RWPE2 (cell line): Measurements from ENCODE around the gene ADAMTS5.

Source experiments
- ATAC-seq: fragments of 200-7000 bp; cut with Tn5 transposase; 3 replicates; pipeline ENCODE4 v1.9.1; 2021; ENCODE audit warnings: low read depth
- DNase-seq: peaks from one replicate; pipeline ENCODE4 v3.0.0-alpha.2; 2020; ENCODE audit warnings: low spot score
- H3K27ac ChIP-seq: fragments of 450-650 bp; 2 replicates; pipeline ENCODE4 v1.5.1; 2017; ENCODE audit warnings: mild to moderate bottlenecking; ENCODE audit not compliant: poor library complexity, severe bottlenecking
- H3K27me3 ChIP-seq: fragments of 250-450 bp; sonication (Bioruptor Pico); 2 replicates; pipeline ENCODE4 v1.5.1; 2021; ENCODE audit warnings: mild to moderate bottlenecking, moderate library complexity; ENCODE audit not compliant: insufficient read depth, poor library complexity, severe bottlenecking
- H3K36me3 ChIP-seq: fragments of 250-450 bp; sonication (Bioruptor Pico); 2 replicates; pipeline ENCODE4 v1.5.1; 2020; ENCODE audit warnings: low read depth, mild to moderate bottlenecking, moderate library complexity
- H3K4me1 ChIP-seq: fragments of 250-450 bp; sonication (Bioruptor Pico); 2 replicates; pipeline ENCODE4 v1.5.1; 2021; ENCODE audit warnings: mild to moderate bottlenecking, moderate library complexity; ENCODE audit not compliant: insufficient read depth, poor library complexity, severe bottlenecking
- H3K4me3 ChIP-seq: fragments of 250-450 bp; sonication (Bioruptor Pico); 2 replicates; pipeline ENCODE4 v1.5.1; 2021; ENCODE audit warnings: mild to moderate bottlenecking, moderate library complexity; ENCODE audit not compliant: severe bottlenecking
- H3K9me3 ChIP-seq: fragments of 250-450 bp; sonication (Bioruptor Pico); 2 replicates; pipeline ENCODE4 v1.5.1; 2021; ENCODE audit warnings: mild to moderate bottlenecking, moderate library complexity; ENCODE audit not compliant: severe bottlenecking
- CTCF ChIP-seq: fragments of 450-650 bp; IDR thresholded peaks from one replicate; pipeline ENCODE4 v1.5.1; 2017; ENCODE audit warnings: mild to moderate bottlenecking, moderate library complexity; ENCODE audit not compliant: poor library complexity, severe bottlenecking

ADAMTS5 gene

GRCh38 chr21:26961698-26962097, 5.2 kb downstream of the ADAMTS5 start:
- no peaks in the 10 kb centered on the region for H3K9me3 ChIP-seq
- DNase-seq: no peak
- TF ChIP-seq CTCF: peak; percentile 6
- no peak overlapping the region for H3K4me3 ChIP-seq
- H3K36me3 ChIP-seq: no peaks in the 10 kb centered on the region
- peaks cover 27% of the 10 kb centered on the region for H3K27me3 ChIP-seq
- no peaks in the 10 kb centered on the region for H3K4me1 ChIP-seq
- H3K27ac ChIP-seq: no peak overlapping the region
- no peak for ATAC-seq

GRCh38 chr21:26958788-26959187, 8.1 kb downstream of the ADAMTS5 start:
- H3K36me3 ChIP-seq: no peaks in the 10 kb centered on the region
- H3K27me3 ChIP-seq: no peaks in the 10 kb centered on the region
- DNase-seq (no peak), ATAC-seq (no peak)
- no peak for TF ChIP-seq CTCF
- H3K27ac ChIP-seq: no peak overlapping the region
- H3K4me1 ChIP-seq: no peaks in the 10 kb centered on the region
- H3K9me3 ChIP-seq: no peaks in the 10 kb centered on the region
- no peak overlapping the region for H3K4me3 ChIP-seq

- no peak for DNase-seq
- no peak for ATAC-seq
- no peak for TF ChIP-seq CTCF
- Histone ChIP-seq H3K36me3 (no peaks in the 10 kb centered on the region), H3K4me1 (no peaks in the 10 kb centered on the region), H3K27ac (no peak overlapping the region), H3K27me3 (no peaks in the 10 kb centered on the region), H3K4me3 (no peak overlapping the region), H3K9me3 (no peaks in the 10 kb centered on the region)
Observed at GRCh38 chr21:26956813-26957212, 10.1 kb downstream of the ADAMTS5 start.

GRCh38 chr21:26956216-26956615, 10.7 kb downstream of the ADAMTS5 start:
- Histone ChIP-seq H3K4me1 (no peaks in the 10 kb centered on the region), H3K4me3 (no peak overlapping the region), H3K36me3 (no peaks in the 10 kb centered on the region), H3K27ac (no peak overlapping the region), H3K27me3 (no peaks in the 10 kb centered on the region), H3K9me3 (no peaks in the 10 kb centered on the region)
- ATAC-seq: no peak
- no peak for DNase-seq
- no peak for TF ChIP-seq CTCF

GRCh38 chr21:26954662-26955121, 12.2 kb downstream of the ADAMTS5 start:
- Histone ChIP-seq H3K27ac (no peak overlapping the region), H3K27me3 (no peaks in the 10 kb centered on the region), H3K4me3 (no peak overlapping the region), H3K36me3 (no peaks in the 10 kb centered on the region), H3K9me3 (no peaks in the 10 kb centered on the region), H3K4me1 (no peaks in the 10 kb centered on the region)
- DNase-seq (no peak), ATAC-seq (no peak)
- TF ChIP-seq CTCF: no peak
